GM21447 (cell line): Measurements from ENCODE around the gene TMEM81.

ENCODE experiments used
- ATAC-seq: cut with Tn5 transposase; IDR thresholded peaks from one replicate; pipeline ENCODE4 v1.9.1; 2021; ENCODE audit not compliant: unreplicated experiment

The TMEM81 gene

GRCh38 chr1:205077158-205077933 lies 6.9 kb downstream of the TMEM81 start:
- ATAC-seq = no peak

GRCh38 chr1:205076245-205076761 lies 8.0 kb downstream of the TMEM81 start:
- ATAC-seq = no peak

GRCh38 chr1:205075642-205076155 lies 8.6 kb downstream of the TMEM81 start:
- no peak for ATAC-seq

GRCh38 chr1:205074513-205074912 lies 9.7 kb downstream of the TMEM81 start:
- ATAC-seq = no peak

GRCh38 chr1:205074084-205074483 lies 10.2 kb downstream of the TMEM81 start:
- no peak for ATAC-seq

GRCh38 chr1:205073511-205073910 lies 10.7 kb downstream of the TMEM81 start:
- no peak for ATAC-seq

- ATAC-seq = no peak
Measured at GRCh38 chr1:205072881-205073280, 11.4 kb downstream of the TMEM81 start.

GRCh38 chr1:205072286-205072685 lies 12.0 kb downstream of the TMEM81 start:
- no peak for ATAC-seq

GRCh38 chr1:205071801-205072200 lies 12.5 kb downstream of the TMEM81 start:
- ATAC-seq = no peak

GRCh38 chr1:205071028-205071409 lies 13.2 kb downstream of the TMEM81 start:
- no peak for ATAC-seq

GRCh38 chr1:205069371-205070125 lies 14.7 kb downstream of the TMEM81 start:
- ATAC-seq = no peak

GRCh38 chr1:205068457-205069040 lies 15.7 kb downstream of the TMEM81 start:
- ATAC-seq = no peak

- no peak for ATAC-seq
Measured at GRCh38 chr1:205068001-205068400, 16.3 kb downstream of the TMEM81 start.

GRCh38 chr1:205067031-205067430 lies 17.2 kb downstream of the TMEM81 start:
- no peak for ATAC-seq

- ATAC-seq = no peak
Measured at GRCh38 chr1:205066141-205066818, 18.0 kb downstream of the TMEM81 start.

- no peak for ATAC-seq
Measured at GRCh38 chr1:205065666-205066065, 18.6 kb downstream of the TMEM81 start.

GRCh38 chr1:205064741-205065316 lies 19.4 kb downstream of the TMEM81 start:
- ATAC-seq = no peak

- no peak for ATAC-seq
Measured at GRCh38 chr1:205064301-205064700, 20.0 kb downstream of the TMEM81 start.

- ATAC-seq = no peak
Measured at GRCh38 chr1:205062895-205063294, 21.4 kb downstream of the TMEM81 start.

GRCh38 chr1:205062319-205062718 lies 21.9 kb downstream of the TMEM81 start:
- ATAC-seq = no peak

GRCh38 chr1:205061665-205062069 lies 22.6 kb downstream of the TMEM81 start:
- no peak for ATAC-seq
